SHP77 treated with DMSO at 0.1 percent for 48 hours (cell line): ENCODE measurements around the gene CCL27.

Experiments used
- DNase-seq: peaks from one replicate; lab custom pipeline; 2025; lab: John Stamatoyannopoulos, UW

The CCL27 gene

DNA sequence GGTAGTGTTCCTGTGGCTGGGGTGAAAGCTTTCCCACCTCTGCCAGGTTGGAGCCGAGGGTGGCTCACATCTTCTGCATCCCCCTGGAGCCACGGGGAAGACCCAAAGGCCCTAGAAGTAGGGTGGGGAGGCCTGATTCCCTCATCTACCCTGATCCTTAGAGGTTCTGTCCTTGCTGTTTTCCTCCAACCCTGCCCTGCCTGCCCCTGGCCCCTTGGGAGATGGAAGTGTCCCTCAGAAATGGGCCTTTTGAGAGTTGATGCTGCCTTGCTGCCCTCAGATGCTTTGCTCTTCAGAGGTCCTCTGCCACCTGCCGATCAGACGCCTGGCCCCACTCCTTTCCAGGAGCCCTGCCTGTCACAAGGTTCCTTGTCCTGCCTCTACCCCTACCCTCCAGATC, 22.4 kb upstream of the CCL27 start:
- no peak for DNase-seq

DNA sequence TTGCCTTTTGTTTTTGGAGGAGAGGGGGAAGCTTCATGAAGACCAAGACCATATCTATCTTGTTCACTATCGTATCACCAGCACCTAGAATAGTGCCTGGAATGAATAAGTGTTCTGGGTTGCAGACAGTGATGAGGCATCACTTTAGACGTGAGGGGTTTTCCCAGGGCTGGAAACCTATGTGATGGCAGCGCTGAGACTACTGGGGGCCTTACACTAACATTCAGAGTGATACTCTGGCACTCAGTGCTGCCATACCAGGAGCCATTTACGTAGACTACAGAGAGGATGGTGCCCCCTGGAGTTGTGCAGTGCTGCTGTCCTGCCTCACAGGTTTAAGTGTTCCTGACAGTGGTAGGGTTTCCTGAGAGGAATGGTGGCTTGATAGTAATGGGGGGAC, 21.7 kb upstream of the CCL27 start:
- DNase-seq, result no peak

DNA sequence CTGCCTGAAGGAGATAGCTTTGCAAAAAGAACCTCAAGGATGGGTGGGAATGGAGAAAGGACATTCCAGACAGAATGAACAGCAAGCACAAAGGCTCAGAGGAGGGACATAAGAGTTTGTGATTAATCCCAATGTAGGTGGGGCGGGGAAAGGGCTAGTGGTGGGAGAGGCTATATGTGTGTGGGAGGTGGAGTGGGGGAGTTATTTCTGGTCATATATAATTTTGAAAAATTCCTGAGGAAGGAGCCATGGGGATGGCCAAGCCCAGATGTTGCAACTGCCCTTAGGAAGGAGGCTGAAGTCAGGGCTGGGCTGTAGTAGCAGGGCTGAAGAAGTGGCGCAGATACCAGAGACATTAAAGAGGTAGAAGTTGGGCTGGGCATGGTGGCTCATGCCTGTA, 13.4 kb upstream of the CCL27 start:
- DNase-seq, result no peak

DNA sequence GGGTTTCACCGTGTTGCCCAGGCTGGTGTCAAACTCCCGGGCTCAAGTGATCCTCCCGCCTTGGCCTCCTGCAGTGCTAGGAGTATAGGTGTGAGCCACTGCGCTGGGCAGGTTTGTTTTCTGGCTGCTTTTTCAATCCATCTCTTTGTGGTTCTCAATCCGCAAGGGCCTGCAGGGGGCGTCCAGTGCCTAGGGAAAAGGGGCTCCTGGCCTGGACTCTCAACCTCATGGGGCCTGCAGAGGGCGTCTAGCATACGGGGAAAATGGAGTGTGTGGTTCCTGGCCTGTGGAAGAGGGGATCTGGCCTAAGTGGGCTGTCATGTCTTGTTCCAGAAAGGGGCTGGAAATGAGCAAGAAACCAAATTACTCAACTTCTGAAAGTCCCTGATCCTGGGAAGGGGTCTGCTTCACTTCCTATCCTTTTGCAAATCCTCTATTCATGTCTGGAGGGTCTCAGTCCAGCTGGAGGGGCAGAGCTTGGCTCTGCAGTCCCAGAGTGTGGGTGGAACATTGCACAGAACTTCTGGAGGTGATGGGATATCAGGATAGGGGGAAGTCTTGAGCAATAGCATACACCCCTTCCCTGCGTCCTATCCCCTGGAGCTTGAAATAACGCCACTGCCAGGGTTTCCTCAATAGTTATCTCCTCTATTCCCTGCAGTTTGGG, 12.7 kb upstream of the CCL27 start:
- peak; percentile 34 for DNase-seq

DNA sequence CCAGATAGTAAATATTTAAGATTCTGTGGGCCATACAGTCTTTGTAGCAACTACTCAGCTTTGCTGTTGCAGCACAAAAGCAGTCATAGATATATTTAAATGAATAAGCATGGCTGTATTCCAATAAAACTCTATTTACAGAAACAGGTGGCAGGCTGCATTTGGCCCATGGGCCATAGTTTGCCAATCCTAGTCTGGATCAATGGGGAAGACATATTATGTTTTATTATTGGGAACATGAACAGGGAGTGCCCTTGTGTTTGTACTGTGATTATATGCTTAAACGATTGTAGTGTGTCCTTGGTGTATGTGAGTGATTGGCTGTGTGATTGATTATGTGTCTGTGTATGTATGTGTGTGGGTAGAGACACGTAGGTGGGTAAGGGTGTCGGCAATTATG, 12.0 kb upstream of the CCL27 start:
- no peak for DNase-seq

DNA sequence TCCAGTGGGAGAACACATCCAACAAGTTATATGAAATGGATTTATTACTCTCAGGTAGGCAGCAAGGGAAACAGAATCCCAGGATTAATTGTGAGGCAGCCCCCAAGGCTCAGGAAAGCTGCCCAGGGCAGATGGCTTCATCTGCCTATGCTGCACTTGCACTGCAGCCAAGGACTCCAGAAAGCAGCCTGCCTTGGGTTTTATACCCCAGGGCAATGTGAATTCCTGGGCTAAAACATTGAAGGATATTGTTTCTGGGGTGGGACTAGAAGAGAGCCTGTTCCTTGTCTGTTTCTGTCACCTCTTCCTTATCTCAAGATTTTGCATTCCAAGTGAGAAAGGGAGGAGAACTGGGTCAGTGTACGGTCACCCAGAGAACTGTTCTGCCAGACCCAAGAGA, 8.8 kb upstream of the CCL27 start:
- no peak for DNase-seq

DNA sequence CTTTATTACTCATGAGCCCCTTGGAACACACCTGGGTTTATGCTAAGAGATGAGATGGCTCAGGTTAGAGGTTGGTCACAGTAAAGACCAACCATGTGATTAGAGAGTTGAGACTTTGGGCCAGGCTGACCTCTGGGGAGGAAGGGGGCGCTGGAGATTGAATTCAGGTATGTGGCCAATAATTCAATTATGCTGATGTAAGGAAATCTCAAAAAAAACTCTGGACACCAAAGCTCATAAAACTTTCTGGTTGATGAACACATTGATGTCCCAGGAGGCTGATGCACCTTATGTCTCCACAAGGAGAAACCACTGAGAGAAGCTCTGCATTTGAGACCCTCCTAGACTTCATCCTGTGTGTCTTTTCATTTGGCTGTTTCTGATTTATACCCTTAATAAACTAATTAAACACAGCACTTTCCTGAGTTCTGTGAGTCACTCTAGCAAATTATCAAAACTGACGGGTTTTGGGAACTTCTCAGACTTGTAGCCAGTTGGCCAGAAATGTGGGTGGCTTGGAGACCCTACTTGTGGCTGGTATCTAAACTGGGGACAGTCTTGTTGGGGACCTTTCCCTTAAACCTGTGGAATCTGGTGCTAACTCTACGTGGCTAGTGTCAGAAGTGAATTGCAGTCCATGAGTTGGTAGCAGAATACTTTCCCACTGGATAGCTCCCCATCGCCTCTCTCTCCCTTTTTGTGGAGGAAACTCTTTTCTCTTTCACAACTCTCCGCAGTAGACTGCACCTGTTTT, 7.5 kb upstream of the CCL27 start:
- no peak for DNase-seq

DNA sequence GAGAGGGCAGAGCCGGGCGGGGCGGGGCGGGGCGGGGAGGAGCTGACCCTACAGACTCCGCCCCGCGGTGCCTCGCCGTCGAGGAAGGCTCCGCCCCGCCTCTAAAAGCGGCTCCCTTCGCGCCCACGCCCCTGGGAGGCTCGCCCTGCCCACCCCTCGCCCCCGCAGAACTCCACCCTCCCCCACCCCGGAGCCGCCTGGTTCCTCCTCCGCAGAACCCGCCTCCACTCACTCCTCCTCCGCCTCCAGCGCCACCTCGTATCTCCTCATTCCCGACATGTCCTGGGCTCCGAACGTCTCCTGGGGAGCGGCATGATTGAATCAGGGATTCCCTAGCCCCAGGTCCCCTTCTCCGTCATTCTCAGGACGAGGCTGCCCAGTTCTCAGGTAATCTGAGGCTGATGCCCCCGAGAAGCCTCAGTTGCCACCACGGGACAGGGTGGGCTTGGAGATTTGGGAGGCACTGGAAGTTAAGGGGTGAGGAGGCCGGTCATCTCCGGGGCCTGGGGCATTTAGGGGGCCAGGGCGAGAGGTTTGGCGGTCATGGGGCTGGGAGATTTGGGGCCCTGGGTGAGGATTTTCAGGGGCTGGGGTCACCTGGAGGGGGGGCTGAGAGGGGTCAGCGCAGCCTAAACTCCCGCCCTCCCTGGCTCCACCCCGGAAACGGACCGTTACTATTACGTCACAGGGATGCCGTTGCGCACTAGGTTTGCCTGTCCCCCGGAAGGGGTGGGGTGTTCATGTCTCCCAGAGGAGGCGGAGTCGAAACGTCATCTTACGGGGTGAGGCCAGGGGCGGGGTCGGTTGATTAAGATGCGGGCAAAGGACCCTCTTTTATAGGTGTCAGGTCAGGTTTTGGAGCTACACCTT, 3.2 kb upstream of the CCL27 start:
- DNase-seq, result peak; percentile 50

DNA sequence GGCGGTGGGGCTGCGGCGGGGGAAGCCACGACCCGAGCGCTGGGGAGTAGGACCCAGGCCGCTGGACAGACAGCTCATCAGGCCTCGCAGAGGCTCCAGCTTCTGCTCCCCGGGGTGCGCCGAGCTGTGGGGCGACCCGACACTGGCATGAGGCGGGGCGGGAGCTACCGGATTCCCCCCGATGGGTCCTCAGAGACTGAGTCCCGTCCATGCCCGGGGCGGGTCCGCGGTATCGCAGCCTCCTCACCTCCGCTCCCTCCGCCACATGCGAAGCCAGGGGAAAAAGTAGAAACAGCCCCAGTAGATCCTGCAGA, 2.6 kb upstream of the CCL27 start:
- no peak for DNase-seq

DNA sequence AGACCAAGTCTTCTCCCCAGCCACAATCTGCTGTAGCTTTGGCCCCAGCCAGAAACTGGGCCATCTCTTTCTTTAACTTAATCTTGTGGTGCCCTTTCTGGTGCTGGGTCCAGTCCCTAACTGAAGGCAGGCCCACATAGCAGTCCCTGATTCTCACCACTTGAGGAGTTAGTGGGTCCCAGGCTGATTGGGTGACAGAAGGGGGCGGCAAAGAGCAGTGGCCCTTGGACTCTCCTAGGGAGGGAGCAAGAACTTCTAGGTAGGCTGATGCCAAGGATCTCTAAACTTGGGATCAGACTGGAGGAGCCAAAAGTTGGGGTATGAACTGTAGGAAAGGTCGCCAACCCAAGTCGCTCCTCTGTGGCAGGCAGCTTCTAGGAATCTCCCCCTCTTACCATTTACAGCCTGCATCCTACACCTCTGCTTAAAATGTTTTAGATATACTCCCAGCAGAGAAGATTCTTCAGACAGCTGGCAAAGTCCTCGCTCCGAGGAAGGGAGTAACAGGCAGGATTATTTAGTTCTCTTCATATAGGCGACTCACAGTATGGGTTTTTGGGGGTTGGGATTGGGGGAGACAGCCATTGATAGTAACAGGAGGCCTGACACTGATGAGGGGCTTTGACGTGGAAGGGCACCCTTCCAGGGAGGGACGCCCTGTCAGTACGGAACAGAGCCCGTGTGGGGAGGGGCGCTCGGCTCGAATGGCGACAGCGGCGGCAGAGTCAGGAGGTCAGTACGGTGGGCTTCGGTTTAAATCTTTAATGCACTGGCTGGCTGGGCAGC, 2.0 kb upstream of the CCL27 start:
- no peak for DNase-seq

DNA sequence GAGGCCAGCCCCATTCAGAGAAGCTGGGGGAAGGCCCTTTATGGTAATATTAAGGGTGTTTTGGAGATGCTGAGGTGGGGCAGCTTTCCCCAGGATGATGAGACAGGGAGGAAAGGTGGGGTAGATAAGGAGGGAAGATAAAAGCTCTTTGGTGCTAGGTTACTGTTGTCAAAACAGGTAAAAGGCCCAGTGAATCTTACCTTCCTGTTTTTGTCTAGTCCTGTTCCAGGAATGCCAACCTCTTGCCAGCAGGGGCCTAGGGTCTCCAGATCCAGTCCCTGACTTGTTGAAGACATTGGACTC, 797 bp upstream of the CCL27 start:
- DNase-seq, result no peak

DNA sequence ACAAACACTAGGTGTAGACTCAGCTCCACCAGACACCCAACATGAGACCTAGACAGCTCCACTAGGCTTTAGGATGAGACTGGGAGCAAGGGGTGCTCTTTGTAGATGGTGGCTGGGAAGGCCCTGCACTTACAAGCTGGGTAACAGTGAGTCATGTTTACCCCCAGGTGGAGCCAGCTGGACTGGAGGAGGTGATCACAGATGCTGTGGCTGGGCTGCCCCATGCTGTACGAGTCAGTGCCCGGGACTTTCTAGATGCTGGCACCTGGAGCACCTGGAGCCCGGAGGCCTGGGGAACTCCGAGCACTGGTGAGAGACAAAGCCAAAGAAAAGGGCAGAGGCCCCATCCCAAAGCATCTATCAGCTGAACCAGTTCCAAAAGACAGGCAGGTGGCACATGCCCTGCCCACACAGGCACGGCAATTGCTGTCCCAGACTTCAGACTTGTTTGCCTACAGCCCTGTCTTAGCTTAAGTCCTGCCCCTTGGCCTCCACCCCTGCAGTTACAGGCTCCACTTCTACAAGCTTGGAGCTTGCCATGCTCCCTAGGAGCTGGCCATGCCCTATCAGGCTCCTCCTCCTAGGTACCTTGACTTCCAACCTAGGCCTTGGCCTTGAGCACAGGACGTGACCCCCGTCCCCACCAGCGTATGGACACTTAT, 2.7 kb downstream of the CCL27 start:
- DNase-seq, result no peak

DNA sequence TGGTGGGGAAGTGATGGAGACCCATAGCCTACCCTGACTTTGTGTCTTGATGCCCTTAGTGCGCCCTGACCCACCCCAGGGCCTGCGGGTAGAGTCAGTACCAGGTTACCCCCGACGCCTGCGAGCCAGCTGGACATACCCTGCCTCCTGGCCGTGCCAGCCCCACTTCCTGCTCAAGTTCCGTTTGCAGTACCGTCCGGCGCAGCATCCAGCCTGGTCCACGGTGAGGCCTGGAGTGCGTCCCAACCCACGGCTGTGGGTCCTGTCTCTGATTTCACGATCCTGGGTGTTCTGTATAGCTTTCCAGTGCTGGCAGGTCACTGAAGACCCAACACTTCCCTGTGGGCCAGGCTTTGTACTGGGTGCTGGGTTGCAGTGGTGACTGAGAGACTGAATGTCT, 4.0 kb downstream of the CCL27 start:
- no peak for DNase-seq

DNA sequence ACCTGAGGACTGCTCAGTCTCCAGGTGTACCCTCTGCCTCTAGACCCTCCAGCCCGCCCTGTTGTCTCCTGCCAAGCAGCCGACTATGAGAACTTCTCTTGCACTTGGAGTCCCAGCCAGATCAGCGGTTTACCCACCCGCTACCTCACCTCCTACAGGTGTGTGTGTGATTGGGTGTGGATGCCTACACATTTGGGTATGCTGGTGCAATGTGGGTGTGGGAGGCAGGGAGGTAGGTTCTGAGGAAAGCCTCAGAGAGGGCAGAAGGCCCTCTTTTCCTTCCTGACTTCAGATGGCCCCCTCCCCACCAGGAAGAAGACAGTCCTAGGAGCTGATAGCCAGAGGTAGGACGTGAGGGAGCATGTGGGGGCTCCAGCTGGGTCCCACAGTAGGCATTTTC, 5.5 kb downstream of the CCL27 start:
- no peak for DNase-seq

DNA sequence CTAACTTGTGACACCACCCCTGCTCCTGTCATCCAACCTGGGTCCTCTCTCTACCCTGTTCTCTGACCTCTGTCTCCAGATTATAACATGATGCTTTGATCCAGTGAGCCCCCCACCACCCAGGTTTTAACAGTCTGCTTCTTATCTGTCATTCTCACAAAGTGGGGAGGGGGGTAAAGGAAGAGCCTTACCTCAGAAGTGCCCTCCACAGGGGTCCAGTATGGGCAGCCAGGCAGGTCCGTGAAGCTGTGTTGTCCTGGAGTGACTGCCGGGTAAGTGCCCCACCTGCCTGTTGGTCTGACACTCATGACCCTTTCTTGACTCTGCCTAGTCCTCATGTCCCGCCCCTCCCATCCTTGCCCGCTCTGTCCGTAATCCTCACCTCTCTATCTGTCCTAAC, 7.1 kb downstream of the CCL27 start:
- DNase-seq, result no peak

DNA sequence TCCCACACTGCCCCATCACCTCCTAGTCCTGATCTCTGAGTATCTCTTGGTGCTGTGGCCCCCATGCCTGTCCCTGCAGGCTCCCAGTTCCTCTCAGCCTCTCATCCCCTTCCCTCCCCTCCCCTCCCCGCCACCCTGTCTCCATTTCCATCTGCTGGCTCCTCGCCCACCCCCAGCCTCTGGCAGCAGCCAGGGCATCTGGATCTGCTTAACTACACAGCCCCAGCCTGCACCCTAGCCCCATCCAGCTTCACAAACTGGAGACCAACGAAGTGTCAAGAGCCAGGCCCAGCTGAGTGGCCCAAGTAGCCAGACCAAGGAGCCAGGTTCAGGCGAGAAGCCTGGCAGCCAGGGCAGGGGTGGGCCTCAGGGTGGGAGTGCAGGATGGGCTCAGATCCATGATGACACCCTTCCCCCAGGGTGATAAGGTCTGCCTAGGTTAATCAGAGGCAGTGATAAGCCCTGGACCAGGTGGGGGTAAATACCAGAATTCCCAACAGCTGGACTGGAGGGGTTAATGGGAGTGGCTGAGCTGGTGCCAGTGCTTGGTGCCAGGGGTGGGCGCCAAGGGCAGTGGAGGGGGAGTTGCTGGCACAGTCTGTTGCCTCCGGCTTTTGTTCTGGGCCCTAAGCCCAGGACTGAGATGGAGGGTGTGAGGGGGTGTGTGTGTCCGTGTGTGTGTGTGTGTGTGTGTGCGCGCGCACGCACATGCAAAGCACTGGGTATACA, 8.0 kb downstream of the CCL27 start:
- DNase-seq, result no peak

DNA sequence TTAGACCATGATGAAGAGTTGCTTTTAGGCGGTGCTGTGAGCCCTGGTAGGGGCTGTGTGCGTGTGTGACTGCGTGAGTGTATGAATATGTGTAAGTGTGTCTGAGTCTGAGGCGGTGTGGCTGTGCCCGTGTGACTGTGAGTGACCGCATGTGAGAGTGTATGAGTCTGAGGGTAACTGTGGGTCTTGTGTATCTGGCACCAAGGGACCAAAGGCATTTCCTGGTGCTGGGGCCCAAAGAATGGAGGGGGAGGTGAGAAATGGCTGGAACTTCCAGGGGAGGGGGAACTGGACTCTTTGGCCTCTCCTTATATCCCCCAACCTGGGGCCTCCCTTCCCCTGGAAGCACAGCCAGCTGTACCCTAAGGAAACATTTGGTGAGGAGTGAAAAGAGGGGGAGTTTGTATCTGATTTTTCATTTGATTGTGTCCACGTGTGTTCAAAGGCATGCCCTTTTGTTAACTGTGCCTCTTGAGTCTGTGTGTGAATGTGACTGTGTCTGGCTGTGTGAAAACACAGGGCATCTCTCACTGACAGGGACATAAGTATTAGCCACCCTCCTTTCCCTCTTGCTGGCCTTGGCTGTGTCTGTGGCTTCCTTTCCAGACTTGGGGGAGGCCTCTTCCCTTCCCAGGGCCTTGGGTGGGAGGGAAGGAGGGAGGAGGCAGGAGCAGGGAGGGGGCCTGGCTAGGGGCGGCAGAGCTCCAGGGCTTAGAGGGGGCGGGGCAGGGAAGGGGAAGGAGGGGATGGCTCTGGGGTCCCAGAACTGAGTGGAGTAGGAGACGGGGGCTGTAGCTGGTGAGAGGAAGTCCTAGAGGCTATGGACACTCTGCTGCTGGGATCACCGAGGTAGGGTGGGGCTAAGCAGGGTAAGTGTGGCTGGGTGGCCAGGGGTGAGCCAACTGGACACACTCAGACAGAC, 9.0 kb downstream of the CCL27 start:
- no peak for DNase-seq

DNA sequence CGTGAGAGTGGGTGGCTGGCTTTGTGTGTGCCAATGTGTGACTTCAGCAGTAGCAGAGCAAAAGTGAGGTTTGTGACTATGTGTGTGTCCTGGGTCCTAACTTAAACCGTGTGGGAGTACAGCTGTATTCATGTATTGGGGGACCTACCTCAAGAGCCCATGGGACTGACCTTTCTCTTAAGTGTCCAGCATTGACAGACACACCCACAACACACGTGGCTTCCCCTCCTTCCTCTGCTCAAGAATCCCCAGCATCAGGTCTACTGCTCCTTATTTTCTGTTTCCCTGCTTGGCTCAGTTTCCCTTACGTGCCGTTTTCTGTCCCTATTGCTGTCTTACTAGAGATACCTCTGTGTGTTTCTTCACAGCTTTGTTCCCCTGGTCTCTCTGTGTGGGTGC, 9.9 kb downstream of the CCL27 start:
- DNase-seq, result no peak

DNA sequence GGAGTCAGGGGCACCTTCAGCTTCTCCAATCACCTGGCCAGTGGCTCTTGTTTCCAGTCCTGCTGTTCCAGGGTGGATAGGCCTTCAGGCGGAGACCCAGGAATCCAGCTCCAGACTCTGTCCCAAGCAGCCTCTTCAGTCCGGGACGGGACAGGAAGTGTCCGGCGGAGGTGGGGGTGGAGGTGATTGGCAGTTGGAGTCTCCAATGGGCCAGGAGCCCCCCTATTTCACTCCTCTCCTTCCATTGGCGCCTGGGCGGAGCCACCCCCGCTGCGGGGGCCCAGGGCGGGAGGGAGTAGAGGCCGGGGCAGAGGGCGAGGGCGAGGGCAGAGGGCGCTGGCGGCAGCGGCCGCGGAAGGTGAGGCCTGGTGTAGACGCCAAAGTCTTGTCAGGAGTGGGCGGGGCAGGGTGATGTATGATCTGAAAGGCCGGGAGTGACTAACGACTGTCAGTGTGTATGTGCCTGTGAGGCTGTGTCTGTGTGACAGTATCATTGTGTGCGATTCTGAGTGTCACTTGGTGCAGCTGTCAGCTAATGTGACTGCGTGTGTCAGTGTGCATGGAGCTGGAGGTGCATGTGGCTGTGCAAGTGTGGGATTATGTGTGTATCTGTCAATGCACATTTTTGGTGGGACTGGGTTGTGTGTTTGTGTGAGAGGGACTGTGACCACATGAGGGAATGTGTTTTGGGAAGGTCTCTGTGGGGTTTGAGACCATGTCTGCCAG, 10.4 kb downstream of the CCL27 start, which contains the start of gene IL11RA:
TSS of gene IL11RA (plus strand) at position 310 of the 726 bp plus-strand sequence. CDS start 3,033 bp downstream, outside the sequence.
- DNase-seq, result no peak
